SHP77 treated with DMSO at 0.1 percent for 48 hours (cell line): ENCODE measurements around the gene EXOSC6.
"Not testable (repeated sequence)": the region's sequence is repeated elsewhere in the genome, so short reads cannot be mapped to it uniquely, and the experiment has no call there.

Experiments used
- DNase-seq: peaks from one replicate; lab custom pipeline; 2025; lab: John Stamatoyannopoulos, UW

The EXOSC6 gene

DNA sequence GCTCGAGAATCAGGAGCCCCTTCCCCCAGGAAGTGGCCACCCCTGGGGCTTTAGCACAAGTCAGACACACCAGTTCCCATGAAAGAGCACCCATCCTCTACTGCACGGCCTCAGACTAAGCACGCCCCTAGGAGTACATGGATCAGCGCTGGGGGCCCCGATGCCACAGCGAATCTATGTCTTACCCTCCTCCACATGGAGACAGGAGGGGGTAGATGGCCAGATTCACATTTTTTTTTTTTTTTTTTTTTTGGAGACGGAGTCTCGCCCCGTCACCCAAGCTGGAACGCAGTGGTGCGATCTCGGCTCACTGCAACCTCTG is 3.2 kb upstream of the EXOSC6 start:
- no peak for DNase-seq

DNA sequence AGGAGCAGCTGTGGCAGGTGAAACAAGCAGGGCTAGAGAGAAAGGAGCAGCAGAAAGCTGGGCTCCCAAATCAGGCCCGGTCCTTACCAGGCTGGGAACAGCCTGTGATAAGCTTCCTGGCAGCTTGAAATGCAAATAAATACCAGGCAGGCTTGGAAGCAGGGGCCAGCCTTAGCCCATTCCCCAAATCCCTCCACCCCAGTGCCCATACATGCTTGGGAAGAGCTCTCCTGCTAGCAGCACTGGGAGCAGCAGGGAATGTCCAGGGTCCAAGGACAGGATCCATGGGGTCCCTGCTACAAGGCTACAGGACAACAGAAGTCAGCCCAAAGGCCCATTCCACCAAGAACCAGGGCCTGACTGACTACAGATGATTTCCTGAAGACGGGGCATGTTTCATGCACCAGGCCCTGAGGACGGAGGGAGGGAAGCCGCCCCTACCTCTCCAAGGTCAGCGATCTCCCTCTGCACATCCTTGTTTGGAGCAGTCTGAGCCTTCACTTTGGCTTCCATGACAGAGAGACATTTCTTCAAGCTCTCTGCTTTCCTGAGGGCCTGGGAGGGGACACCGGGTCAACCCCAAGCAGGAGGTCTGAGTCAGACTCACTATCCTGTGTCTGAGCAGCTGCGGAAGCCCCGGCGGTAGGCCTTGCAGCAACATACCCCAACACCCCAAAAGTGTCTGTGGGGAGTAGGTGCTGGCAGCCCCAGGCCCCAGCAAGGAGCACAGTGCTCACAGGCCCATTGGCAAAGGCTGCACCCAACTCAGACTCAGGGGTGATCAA is 2.6 kb upstream of the EXOSC6 start:
- no peak for DNase-seq

- no peak for DNase-seq
These were observed 1.8 kb upstream of the EXOSC6 start for GRCh38 chr16:70253291-70254106.

GRCh38 chr16:70252355-70252988 is 732 bp upstream of the EXOSC6 start:
- DNase-seq, result no peak

DNA sequence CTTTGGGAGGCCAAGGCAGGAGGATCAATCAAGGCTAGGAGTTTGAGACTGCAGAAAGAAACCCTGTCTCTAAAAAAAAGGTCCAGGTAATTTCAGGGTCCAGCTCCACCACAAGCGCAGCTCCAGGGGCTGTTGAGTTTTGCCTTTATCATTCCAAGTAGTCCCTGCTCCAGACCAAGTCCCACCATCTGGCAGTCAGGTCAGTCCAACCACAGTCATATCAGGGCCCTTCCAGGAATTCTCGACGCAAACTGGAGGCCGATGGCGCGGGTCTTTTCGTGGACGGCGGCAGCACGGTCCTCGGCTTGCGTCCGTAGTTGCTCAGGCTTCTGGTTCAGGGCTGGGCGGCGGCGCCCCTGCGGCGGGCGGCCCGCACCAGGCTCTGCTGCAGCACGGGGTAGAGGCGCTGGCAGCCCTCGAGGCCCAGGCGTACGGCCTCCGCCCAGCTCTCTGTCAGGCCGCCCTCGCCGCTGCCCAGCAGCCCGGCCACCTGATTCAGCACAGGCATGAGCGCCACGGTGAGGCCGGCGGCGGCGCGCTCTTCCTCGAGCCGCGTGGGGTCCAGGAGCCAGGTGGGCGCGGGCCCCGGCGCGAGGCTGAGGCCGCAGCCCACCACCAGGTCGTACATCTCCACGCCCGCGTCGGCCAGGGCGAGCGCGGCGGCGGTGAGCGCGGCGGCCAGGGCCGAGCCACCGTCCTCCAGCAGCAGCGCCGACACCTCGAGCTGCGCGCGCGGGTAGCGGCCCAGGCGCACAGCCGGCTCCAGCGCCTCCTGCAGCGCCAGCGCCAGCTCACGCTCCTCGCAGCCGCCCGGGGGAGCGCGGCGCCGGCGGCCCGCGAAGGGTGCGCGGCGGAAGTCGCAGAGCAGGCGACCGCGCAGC is 752 bp downstream of the EXOSC6 start:
- DNase-seq, result no peak

DNA sequence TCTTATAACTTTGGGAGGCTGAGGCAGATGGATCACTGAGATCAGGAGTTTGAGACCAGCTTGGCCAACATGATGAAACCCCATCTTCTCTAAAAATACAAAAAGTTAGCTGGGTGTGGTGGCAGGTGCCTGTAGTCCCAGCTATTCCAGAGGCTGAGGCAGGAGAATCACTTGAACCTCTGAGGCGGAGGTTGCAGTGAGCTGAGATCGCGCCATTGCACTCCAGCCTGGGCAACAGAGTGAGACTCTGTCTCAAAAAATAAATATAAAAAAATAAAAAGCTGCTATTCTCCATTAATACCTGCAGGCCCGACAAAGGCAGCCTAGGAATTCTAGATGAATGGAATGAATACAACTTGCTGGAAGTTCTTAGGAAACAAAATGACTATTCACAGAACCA is 2.0 kb downstream of the EXOSC6 start:
- DNase-seq, result not testable (repeated sequence)

- not testable (repeated sequence) for DNase-seq
These were observed 13.0 kb downstream of the EXOSC6 start for GRCh38 chr16:70238773-70239172.

DNA sequence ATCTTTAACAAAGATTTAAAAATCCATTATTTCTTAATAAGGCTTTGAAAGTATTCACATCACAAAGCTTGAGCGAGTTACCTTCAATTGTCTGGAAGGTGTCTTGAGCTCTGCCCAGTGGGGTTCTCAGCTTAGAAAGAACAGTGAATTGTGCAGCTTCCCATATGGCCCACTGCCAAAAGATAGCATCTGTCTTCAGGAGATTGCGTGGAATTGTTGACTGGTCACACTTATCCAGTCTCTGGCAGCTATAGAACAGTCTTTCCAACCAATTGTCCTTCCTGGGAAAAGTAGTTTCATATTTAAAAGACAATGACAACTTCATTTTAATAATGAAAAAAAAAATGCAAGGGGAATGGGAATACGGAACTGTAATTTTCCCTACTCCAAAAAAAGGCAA is 19.9 kb downstream of the EXOSC6 start:
- DNase-seq, result not testable (repeated sequence)

GRCh38 chr16:70226024-70226423 is 25.7 kb downstream of the EXOSC6 start:
- not testable (repeated sequence) for DNase-seq

- not testable (repeated sequence) for DNase-seq
These were observed 26.3 kb downstream of the EXOSC6 start for GRCh38 chr16:70225430-70225829.

- not testable (repeated sequence) for DNase-seq
These were observed 27.1 kb downstream of the EXOSC6 start for GRCh38 chr16:70224645-70225044.

DNA sequence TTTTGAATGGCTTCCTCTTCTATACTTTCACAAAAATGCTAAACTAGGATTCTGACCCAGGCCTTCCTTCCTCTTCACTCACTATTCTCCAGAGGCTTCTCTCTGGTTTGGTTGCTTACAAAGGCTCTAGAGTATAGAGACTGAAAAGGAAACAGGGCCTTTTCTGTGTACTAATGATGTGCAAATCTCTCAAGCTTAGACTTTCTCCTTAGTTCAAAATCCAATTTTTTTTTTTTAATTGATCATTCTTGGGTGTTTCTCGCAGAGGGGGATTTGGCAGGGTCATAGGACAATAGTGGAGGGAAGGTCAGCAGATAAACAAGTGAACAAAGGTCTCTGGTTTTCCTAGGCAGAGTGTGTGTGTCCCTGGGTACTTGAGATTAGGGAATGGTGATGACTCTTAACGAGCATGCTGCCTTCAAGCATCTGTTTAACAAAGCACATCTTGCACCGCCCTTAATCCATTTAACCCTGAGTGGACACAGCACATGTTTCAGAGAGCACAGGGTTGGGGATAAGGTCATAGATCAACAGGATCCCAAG is 27.7 kb downstream of the EXOSC6 start:
- not testable (repeated sequence) for DNase-seq

GRCh38 chr16:70223216-70223615 is 28.5 kb downstream of the EXOSC6 start:
- not testable (repeated sequence) for DNase-seq

- not testable (repeated sequence) for DNase-seq
These were observed 29.2 kb downstream of the EXOSC6 start for GRCh38 chr16:70222574-70222973.

GRCh38 chr16:70218586-70218985 is 33.2 kb downstream of the EXOSC6 start:
- not testable (repeated sequence) for DNase-seq

DNA sequence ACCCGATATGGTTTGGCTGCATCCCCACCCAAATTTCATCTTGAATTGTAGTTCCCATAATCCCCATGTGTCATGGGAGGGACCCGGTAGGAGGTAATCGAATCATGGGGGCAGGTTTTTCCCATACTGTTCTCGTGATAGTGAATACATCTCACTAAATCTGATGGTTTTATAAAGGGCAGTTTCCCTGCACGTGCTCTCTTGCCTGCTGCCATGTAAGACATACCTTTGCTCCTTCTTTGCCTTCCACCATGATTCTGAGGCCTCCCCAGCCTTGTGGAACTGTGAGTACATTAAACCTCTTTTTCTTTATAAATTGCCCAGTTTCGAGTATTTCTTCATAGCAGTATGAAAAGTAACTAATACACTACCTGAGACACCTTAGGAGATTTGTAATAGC is 45.4 kb downstream of the EXOSC6 start:
- DNase-seq, result not testable (repeated sequence)

- DNase-seq, result not testable (repeated sequence)
These were observed 46.9 kb downstream of the EXOSC6 start for GRCh38 chr16:70204668-70205405.

- DNase-seq, result not testable (repeated sequence)
These were observed 47.7 kb downstream of the EXOSC6 start for GRCh38 chr16:70204010-70204409.

- not testable (repeated sequence) for DNase-seq
These were observed 48.2 kb downstream of the EXOSC6 start for GRCh38 chr16:70203508-70203907.

DNA sequence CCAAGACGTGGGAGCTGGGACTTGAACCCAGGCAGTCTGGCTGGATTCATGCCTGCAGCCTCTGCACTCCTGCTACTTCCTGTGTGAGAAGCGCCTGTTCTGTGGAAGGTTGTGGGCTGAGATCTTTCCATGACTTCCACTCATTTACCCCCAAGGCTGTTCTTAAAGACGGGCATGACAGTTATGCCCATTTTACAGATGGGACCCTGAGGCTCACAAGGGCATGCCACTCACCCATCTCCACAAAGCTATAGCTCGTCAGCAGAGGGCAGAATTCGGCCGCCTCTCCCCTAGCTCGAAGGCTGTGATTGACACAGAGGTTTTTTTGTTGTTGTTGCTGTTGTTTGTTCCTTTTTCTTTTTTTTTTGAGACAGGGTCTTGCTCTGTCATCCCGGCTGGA is 51.7 kb downstream of the EXOSC6 start:
- DNase-seq, result not testable (repeated sequence)

DNA sequence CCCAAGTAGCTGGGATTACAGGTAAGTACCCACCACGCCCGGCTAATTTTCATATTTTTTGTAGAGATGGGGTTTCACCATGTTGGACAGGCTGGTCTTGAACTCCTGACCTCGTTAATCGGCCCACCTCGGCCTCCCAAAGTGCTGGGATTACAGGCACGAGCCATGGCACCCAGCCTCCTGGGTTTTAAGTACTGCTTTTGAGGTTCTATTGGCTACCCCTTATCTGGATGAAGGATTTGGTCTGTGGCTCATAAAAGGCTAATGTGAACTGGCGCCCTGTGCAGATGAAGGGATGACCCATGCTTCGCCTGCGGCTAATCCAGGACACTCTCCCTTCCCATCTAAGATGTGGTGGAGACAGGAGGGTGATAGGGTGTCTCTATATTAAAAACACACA is 52.6 kb downstream of the EXOSC6 start:
- DNase-seq, result not testable (repeated sequence)
